ENCODE measurements around the gene PLEKHA4. TPM values are rescaled to one million over a fixed set of nuclear protein-coding genes. Genes with fewer than 3 reads are reported as not detected.

Gene PLEKHA4
- total RNA-seq, 1 donor = 21.4 TPM

- Histone ChIP-seq H3K27me3 (ENCODE audit: insufficient read depth, low read length) (no peaks in the 10 kb centered on the region), H3K27ac (ENCODE audit: low read depth, low read length) (no peak overlapping the region), H3K4me1 (ENCODE audit: insufficient read depth, low read length) (no peaks in the 10 kb centered on the region), H3K4me2 (ENCODE audit: insufficient read depth, low read length) (no peak overlapping the region), H3K4me3 (ENCODE audit: insufficient read depth, low read length) (no peak overlapping the region), H3K36me3 (ENCODE audit: insufficient read depth, low read length) (peaks cover 14% of the 10 kb centered on the region), H3K9me3 (ENCODE audit: low read depth, low read length) (no peaks in the 10 kb centered on the region), H2AFZ (ENCODE audit: low read length) (no peak overlapping the region), H3K79me2 (ENCODE audit: insufficient read depth, low read length) (no peaks in the 10 kb centered on the region), H4K20me1 (ENCODE audit: insufficient read depth, low read length) (no peaks in the 10 kb centered on the region)
- no peak for DNase-seq (ENCODE audit: insufficient read length, low spot score, missing footprints)
- no peak for TF ChIP-seq CTCF (IDR thresholded peaks at IDR 0.05; ENCODE audit: extremely low read depth, low read depth, low read length)
Measured at GRCh38 chr19:48830088-48830487, 38.3 kb downstream of the PLEKHA4 start.

- Histone ChIP-seq H3K9me3 (ENCODE audit: low read depth, low read length) (no peaks in the 10 kb centered on the region), H3K4me3 (ENCODE audit: insufficient read depth, low read length) (no peak overlapping the region), H2AFZ (ENCODE audit: low read length) (no peak overlapping the region), H3K36me3 (ENCODE audit: insufficient read depth, low read length) (peaks cover 8% of the 10 kb centered on the region), H3K27me3 (ENCODE audit: insufficient read depth, low read length) (no peaks in the 10 kb centered on the region), H3K4me1 (ENCODE audit: insufficient read depth, low read length) (no peaks in the 10 kb centered on the region), H3K27ac (ENCODE audit: low read depth, low read length) (no peak overlapping the region), H3K79me2 (ENCODE audit: insufficient read depth, low read length) (no peaks in the 10 kb centered on the region), H3K4me2 (ENCODE audit: insufficient read depth, low read length) (no peak overlapping the region), H4K20me1 (ENCODE audit: insufficient read depth, low read length) (no peaks in the 10 kb centered on the region)
- no peak for DNase-seq (ENCODE audit: insufficient read length, low spot score, missing footprints)
- no peak for TF ChIP-seq CTCF (IDR thresholded peaks at IDR 0.05; ENCODE audit: extremely low read depth, low read depth, low read length)
Measured at GRCh38 chr19:48826606-48827020, 41.8 kb downstream of the PLEKHA4 start.

- Histone ChIP-seq H3K27me3 (ENCODE audit: insufficient read depth, low read length) (no peaks in the 10 kb centered on the region), H3K27ac (ENCODE audit: low read depth, low read length) (no peak overlapping the region), H3K4me2 (ENCODE audit: insufficient read depth, low read length) (no peak overlapping the region), H3K9me3 (ENCODE audit: low read depth, low read length) (no peaks in the 10 kb centered on the region), H3K36me3 (ENCODE audit: insufficient read depth, low read length) (no peaks in the 10 kb centered on the region), H3K4me3 (ENCODE audit: insufficient read depth, low read length) (no peak overlapping the region), H3K79me2 (ENCODE audit: insufficient read depth, low read length) (no peaks in the 10 kb centered on the region), H3K4me1 (ENCODE audit: insufficient read depth, low read length) (peaks cover 9% of the 10 kb centered on the region), H2AFZ (ENCODE audit: low read length) (no peak overlapping the region), H4K20me1 (ENCODE audit: insufficient read depth, low read length) (no peaks in the 10 kb centered on the region)
- DNase-seq (ENCODE audit: insufficient read length, low spot score, missing footprints) = no peak
- TF ChIP-seq CTCF (IDR thresholded peaks at IDR 0.05; ENCODE audit: extremely low read depth, low read depth, low read length) = no peak
Measured at GRCh38 chr19:48822514-48822913, 45.9 kb downstream of the PLEKHA4 start.

GRCh38 chr19:48821633-48822032 is 46.8 kb downstream of the PLEKHA4 start:
- peaks cover 9% of the 10 kb centered on the region for H3K4me1 ChIP-seq (ENCODE audit: insufficient read depth, low read length)
- H4K20me1 ChIP-seq (ENCODE audit: insufficient read depth, low read length) = no peaks in the 10 kb centered on the region
- no peak overlapping the region for H3K4me3 ChIP-seq (ENCODE audit: insufficient read depth, low read length)
- no peak for TF ChIP-seq CTCF (IDR thresholded peaks at IDR 0.05; ENCODE audit: extremely low read depth, low read depth, low read length)
- no peak overlapping the region for H3K27ac ChIP-seq (ENCODE audit: low read depth, low read length)
- no peak for DNase-seq (ENCODE audit: insufficient read length, low spot score, missing footprints)
- no peak overlapping the region for H2AFZ ChIP-seq (ENCODE audit: low read length)
- H3K9me3 ChIP-seq (ENCODE audit: low read depth, low read length) = no peaks in the 10 kb centered on the region
- H3K27me3 ChIP-seq (ENCODE audit: insufficient read depth, low read length) = no peaks in the 10 kb centered on the region
- no peaks in the 10 kb centered on the region for H3K36me3 ChIP-seq (ENCODE audit: insufficient read depth, low read length)
- H3K4me2 ChIP-seq (ENCODE audit: insufficient read depth, low read length) = no peak overlapping the region
- no peaks in the 10 kb centered on the region for H3K79me2 ChIP-seq (ENCODE audit: insufficient read depth, low read length)

Measured in osteoblast (primary cell).